ENCODE data around the gene GALR1. TPM values are rescaled to one million over a fixed set of nuclear protein-coding genes. Genes with fewer than 3 reads are reported as not detected.
A peak's percentile ranks its signal among the peaks of the same experiment; 100 is the strongest.

GALR1 gene
- total RNA-seq, 1 experiment from 2014 or later, result not detected

DNA sequence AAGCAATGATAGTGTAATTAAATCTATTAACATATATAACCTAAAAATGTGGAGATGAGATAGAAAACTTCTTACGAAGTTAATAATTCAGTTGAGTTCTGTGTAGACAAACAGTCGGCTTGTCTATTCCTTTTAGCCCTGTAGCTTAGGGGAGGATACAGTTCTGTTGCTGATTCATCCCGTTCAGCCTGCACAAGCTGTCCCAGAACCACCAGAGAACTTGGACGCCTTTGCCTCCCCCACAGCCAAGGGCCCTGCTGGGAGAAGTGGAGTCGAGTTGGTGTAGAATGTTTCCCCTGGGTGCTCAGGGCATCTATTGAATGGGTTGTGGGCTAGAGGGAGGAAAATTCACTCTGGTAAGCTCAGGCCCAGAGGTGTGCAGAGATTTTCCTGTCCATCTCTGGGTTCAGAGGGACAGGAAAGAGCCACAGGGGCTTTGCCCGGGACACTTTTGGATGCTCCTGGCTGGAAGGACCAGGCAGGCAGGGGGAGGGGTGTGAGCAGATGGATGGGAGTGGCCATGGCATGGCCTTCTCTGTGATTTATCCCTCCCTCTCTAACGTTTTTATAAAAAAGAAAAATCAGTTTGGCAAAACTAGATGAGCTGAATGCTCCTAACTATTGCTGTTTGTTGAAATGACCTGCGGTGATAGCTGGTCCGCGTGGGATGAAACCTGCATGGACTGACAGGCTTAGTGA is 42.8 kb upstream of the GALR1 start:
- Histone ChIP-seq H3K27me3 (replicated peaks; ENCODE audit: control insufficient read depth, insufficient read depth, low read length) (no peaks in the 10 kb centered on the region), H3K9me3 (no peaks in the 10 kb centered on the region), H3K4me1 (no peaks in the 10 kb centered on the region), H3K36me3 (ENCODE audit: control insufficient read depth, insufficient read depth, low read length) (no peaks in the 10 kb centered on the region), H3K4me3 (ENCODE audit: low read depth, low read length) (no peak overlapping the region)
- Mint-ChIP-seq H3K27ac (ENCODE audit: unreplicated experiment) (no peak overlapping the region), H3K36me3 (ENCODE audit: insufficient read depth, unreplicated experiment) (no peaks in the 10 kb centered on the region), H3K9me3 (ENCODE audit: unreplicated experiment) (no peaks in the 10 kb centered on the region), H3K4me3 (ENCODE audit: unreplicated experiment) (no peak overlapping the region), H3K27me3 (ENCODE audit: insufficient read depth, unreplicated experiment) (peaks cover 5% of the 10 kb centered on the region), H3K4me1 (ENCODE audit: low read depth, unreplicated experiment) (no peaks in the 10 kb centered on the region)
- ChIA-PET POLR2A (no interaction called here), CTCF (no interaction called here)
- TF ChIP-seq, protein P1, sequence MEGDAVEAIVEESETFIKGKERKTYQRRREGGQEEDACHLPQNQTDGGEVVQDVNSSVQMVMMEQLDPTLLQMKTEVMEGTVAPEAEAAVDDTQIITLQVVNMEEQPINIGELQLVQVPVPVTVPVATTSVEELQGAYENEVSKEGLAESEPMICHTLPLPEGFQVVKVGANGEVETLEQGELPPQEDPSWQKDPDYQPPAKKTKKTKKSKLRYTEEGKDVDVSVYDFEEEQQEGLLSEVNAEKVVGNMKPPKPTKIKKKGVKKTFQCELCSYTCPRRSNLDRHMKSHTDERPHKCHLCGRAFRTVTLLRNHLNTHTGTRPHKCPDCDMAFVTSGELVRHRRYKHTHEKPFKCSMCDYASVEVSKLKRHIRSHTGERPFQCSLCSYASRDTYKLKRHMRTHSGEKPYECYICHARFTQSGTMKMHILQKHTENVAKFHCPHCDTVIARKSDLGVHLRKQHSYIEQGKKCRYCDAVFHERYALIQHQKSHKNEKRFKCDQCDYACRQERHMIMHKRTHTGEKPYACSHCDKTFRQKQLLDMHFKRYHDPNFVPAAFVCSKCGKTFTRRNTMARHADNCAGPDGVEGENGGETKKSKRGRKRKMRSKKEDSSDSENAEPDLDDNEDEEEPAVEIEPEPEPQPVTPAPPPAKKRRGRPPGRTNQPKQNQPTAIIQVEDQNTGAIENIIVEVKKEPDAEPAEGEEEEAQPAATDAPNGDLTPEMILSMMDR (IDR thresholded peaks at IDR 0.05; ENCODE audit: insufficient read depth in 1 of 2, low read depth in 1 of 2, low read length in 1 of 2, severe bottlenecking in 1 of 2, unreplicated experiment in 1 of 2), result no peak
- intact Hi-C loops (cut with micrococcal nuclease; ENCODE audit: unreplicated experiment), result no loop called here
- BruUV-seq (replicated peaks), result no TSS peak
- no peak for DNase-seq

DNA sequence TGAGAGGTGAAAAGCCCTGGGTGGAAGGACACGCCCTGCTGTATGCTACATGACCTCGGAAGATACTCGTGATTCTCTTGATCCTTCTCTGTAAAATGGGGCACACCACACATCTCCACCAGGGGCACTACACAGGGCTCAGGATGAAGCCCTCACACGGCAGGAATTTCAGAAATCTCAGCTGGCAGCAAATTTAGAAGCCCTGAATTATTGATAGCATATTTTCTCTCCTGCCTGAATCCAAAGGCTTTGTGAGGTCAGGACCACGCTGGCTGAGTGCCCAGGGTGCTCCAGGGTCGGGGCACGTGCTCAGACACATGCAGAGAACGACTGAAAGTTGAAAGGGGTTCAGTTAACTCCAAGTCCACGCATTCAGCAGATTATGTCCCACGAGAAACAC is 42.1 kb upstream of the GALR1 start:
- Mint-ChIP-seq H3K4me1 (ENCODE audit: low read depth, unreplicated experiment) (no peaks in the 10 kb centered on the region), H3K9me3 (ENCODE audit: unreplicated experiment) (no peaks in the 10 kb centered on the region), H3K4me3 (ENCODE audit: unreplicated experiment) (no peak overlapping the region), H3K36me3 (ENCODE audit: insufficient read depth, unreplicated experiment) (no peaks in the 10 kb centered on the region), H3K27ac (ENCODE audit: unreplicated experiment) (no peak overlapping the region), H3K27me3 (ENCODE audit: insufficient read depth, unreplicated experiment) (peaks cover 5% of the 10 kb centered on the region)
- H3K9me3 ChIP-seq, result no peaks in the 10 kb centered on the region
- ChIA-PET CTCF (no interaction called here), POLR2A (no interaction called here)
- no TSS peak for BruUV-seq (replicated peaks)
- no peaks in the 10 kb centered on the region for H3K4me1 ChIP-seq
- TF ChIP-seq, protein P1 (IDR thresholded peaks at IDR 0.05; ENCODE audit: insufficient read depth in 1 of 2, low read depth in 1 of 2, low read length in 1 of 2, severe bottlenecking in 1 of 2, unreplicated experiment in 1 of 2), result peak in 1 of 2 experiments; percentile 34
- no peak overlapping the region for H3K4me3 ChIP-seq (ENCODE audit: low read depth, low read length)
- intact Hi-C loops (cut with micrococcal nuclease; ENCODE audit: unreplicated experiment), result no loop called here
- DNase-seq, result peak in 1 of 2 experiments; percentile 5
- no peaks in the 10 kb centered on the region for H3K36me3 ChIP-seq (ENCODE audit: control insufficient read depth, insufficient read depth, low read length)
- H3K27me3 ChIP-seq (replicated peaks; ENCODE audit: control insufficient read depth, insufficient read depth, low read length), result no peaks in the 10 kb centered on the region

DNA sequence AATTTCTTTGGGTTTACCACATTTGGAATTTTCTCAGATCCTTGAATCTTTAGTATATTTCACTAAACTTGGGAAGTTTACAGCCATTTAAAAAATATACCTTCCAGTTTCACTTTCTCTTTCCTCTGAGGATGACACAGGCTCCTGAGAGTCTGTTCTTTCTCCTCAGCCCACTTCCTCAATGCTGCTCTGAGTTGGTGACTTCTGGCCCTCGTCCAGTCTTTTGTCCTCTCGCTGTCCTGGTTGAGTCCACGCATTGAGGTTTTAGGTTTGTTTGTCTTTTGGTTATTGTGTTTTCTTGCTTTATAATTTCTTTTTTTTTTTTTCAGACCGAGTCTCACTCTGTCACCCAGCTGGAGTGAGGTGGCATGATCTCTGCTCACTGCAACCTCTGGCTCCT is 40.7 kb upstream of the GALR1 start:
- Mint-ChIP-seq H3K27me3 (ENCODE audit: insufficient read depth, unreplicated experiment) (peaks cover 5% of the 10 kb centered on the region), H3K36me3 (ENCODE audit: insufficient read depth, unreplicated experiment) (no peaks in the 10 kb centered on the region), H3K4me1 (ENCODE audit: low read depth, unreplicated experiment) (no peaks in the 10 kb centered on the region), H3K9me3 (ENCODE audit: unreplicated experiment) (no peaks in the 10 kb centered on the region), H3K4me3 (ENCODE audit: unreplicated experiment) (no peak overlapping the region), H3K27ac (ENCODE audit: unreplicated experiment) (no peak overlapping the region)
- no peak overlapping the region for H3K4me3 ChIP-seq (ENCODE audit: low read depth, low read length)
- DNase-seq, result no peak
- no peaks in the 10 kb centered on the region for H3K9me3 ChIP-seq
- H3K27me3 ChIP-seq (replicated peaks; ENCODE audit: control insufficient read depth, insufficient read depth, low read length), result no peaks in the 10 kb centered on the region
- H3K4me1 ChIP-seq, result no peaks in the 10 kb centered on the region
- ChIA-PET CTCF (no interaction called here), POLR2A (no interaction called here)
- intact Hi-C loops (cut with micrococcal nuclease; ENCODE audit: unreplicated experiment), result no loop called here
- TF ChIP-seq, protein P1 (IDR thresholded peaks at IDR 0.05; ENCODE audit: insufficient read depth in 1 of 2, low read depth in 1 of 2, low read length in 1 of 2, severe bottlenecking in 1 of 2, unreplicated experiment in 1 of 2), result no peak
- no TSS peak for BruUV-seq (replicated peaks)
- H3K36me3 ChIP-seq (ENCODE audit: control insufficient read depth, insufficient read depth, low read length), result no peaks in the 10 kb centered on the region

Data from Caco-2 (cell line).